ENCODE measurements around the gene FER.

Gene FER

GRCh38 chr5:109246395-109246794 is 498.7 kb downstream of the FER start:
- no peak for DNase-seq
- Histone ChIP-seq H3K36me3 (no peaks in the 10 kb centered on the region), H3K27me3 (no peaks in the 10 kb centered on the region), H3K4me1 (no peaks in the 10 kb centered on the region), H3K4me3 (ENCODE audit: low read depth, low read length) (no peak overlapping the region), H3K9me3 (no peaks in the 10 kb centered on the region)
- no peak for TF ChIP-seq CTCF (IDR thresholded peaks at IDR 0.05; ENCODE audit: low read depth, low read length)

Data from BE2C (cell line).